Measurements from ENCODE around the gene TSSK2.

GRCh38 chr22:19139974-19140373 lies 8.9 kb downstream of the TSSK2 start:
- TF ChIP-seq CTCF (IDR thresholded peaks at IDR 0.05; ENCODE audit: insufficient read depth, low read length, poor library complexity, severe bottlenecking) (no peak), EZH2phosphoT487 (conservative IDR thresholded peaks at IDR 0.05; ENCODE audit: low read length) (no peak)

All from SU-DHL-6 (cell line).